ENCODE results near the gene PRAC1.

Gene PRAC1

GRCh38 chr17:48722201-48722907, at the start of gene PRAC1:
Gene PRAC1 (minus strand): TSS chr17:48722518. CDS start chr17:48722392, 126 bp downstream.
- DNase-seq: no peak

DNA sequence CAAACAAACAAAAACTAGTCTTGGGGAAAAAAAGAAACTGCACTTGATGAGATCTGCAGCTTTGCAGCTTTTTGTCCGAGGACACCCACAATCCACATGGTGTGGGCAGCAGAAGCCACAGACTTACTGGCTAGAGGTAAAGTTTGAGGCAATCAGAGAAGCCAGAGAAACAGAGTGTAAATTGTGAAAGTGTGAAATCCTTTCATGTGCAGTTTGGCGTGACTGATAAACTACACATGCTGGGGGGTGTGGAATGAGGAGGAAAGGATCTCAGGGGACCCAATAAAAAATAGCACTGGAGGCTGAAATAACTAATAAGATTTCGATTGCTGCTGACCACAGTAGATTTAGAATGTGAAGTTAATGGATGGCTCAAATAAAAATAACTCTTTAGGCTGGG, 48.6 kb upstream of the PRAC1 start:
- DNase-seq: no peak

DNA sequence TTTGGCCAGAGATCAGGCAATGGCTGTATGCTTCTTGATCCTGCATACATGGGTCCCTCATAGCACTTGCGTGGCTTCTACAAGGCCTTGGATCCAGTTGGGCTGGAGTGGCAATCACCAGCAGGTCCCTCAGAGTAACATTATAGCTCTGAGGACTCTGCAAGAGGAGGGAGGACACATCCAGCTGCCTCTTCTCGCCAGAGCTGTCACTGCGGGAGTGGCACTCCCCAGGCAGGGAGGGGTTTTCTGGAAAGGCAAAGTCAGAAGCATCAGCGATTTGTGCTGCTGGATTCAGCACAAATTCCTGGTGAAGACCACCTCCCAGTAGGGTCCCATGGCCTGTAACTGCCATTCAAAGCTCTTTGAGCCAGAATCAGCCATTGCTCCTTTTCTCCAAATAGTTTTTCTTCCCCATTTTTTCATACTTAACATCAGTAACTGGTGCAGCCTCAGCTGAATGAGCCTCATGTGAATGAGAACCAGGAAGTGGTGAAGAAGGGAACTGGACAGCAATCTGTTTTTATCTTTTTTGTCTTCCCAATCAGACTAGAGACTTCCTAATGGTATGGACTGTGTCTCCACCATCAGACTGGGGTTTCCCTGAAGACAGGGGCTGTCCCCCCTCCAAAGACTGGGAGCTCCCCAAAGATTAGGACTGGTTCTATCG, 46.8 kb upstream of the PRAC1 start:
- no peak for DNase-seq

- DNase-seq: no peak
These were observed 45.0 kb upstream of the PRAC1 start for GRCh38 chr17:48767263-48767774.

DNA sequence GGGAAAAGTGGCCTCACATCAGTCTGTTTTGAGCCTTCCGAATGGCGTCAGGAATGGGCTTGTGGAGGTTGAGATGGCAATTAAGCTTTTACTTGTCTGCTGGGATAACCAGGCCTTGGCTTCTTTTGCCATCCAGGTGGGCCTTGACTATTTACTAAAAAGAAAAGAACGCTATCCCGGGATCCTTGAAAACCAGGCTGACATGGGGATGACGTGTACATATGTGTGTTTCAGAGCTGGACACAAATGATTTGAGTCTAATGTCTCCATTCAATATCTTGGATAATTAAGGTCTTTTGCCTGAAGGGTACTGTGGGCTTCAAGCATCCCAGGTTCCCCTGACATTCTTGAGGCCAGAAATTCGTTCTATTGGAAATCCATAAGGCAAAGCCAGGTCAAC, 38.8 kb upstream of the PRAC1 start:
- no peak for DNase-seq

GRCh38 chr17:48760411-48760810, 38.1 kb upstream of the PRAC1 start:
- no peak for DNase-seq

GRCh38 chr17:48759288-48759687, 37.0 kb upstream of the PRAC1 start:
- DNase-seq: no peak

DNA sequence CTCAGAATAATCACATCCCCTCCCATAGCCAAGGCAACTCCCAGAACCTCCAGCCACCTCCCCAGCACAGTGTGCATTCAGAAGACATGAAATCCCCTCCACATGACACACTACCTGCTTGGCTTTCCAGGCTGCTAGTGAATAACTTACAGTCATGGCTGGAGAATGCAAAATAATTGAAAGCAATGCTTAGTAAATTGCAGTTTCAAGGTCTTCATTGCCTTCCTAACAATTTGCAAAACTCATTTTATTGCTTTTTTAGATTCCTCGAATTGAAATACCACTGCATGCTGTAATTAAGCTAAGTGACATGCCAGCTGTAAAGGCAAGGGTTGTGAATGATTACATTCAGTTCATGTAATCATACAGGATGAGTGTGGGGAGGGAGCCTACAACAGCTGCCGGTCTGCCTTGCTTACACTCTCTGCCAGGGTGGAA, 35.2 kb upstream of the PRAC1 start:
- DNase-seq: no peak

DNA sequence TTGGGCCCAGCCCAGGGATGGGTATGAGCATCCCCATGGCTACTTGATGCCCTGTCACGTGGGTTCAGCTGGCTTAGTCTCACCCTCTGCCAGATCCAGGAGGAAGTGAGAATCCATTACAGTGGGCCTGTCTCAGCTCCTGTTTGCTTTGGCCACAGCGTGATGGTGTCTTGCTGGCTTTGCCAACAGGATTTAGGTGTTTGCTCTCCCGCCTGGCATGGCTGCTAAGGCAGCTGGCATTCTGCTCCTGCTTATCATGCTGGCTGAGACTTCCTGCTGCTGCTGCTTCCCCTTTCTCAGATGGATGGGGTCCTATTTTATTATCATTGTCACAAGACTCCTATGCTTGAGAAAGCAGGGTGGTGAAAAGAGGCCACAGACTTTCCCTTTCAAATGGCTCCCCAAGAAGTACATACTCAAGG, 34.5 kb upstream of the PRAC1 start:
- DNase-seq: no peak

DNA sequence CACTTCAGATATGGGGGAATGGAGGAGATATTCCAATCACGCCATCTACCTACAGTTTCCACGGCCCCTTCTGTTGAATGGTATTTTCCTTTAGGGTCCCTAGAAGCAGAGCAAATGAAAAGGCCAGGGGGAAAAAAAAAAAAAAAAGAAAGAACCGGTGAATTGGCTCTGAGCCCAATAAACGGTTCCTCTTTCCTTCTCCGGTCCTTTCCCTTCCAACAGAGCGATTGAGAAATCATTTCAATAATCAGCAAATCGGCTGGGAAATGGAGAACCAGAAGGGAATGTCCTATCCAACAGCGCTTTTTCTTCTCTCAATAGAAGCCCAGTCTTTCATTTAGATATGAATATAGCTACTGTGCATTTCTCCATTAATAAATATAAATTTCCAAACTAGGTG, 33.0 kb upstream of the PRAC1 start:
- no peak for DNase-seq

- no peak for DNase-seq
These were observed 32.4 kb upstream of the PRAC1 start for GRCh38 chr17:48754500-48755261.

DNA sequence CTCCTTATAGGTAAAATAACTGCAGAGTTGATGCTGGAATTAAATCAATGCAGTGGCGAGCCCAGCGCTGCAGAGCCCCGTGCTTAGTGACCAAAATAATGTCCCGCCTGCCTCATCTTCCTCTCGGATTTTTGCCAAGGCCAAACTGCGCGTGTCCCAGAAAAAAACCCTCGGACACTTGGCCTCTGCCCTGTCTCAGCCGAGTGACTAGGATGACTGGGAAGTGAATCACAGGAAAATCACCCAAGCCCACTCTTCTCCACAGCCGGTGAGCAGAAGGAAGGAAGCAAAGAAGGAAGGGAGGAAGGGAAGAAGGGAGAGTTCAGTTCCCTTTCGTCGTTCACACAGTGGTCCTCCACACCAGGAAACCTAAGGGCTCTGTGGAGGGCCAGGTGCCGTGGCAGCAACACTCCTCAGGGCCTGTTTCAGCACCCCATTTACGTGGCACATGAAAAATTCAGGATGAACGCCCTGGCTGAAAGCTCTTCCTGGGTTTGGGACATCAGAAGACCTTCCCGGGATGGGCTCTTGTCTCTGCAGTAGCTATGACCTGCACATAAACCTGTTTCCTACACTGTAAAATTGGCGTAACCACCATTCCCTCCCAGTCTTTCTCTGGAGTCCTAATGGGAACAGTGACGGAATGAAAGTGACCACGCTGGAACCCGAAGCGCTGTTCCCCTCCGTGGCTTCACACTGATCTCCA, 31.6 kb upstream of the PRAC1 start:
- DNase-seq: no peak

GRCh38 chr17:48752399-48753288, 30.3 kb upstream of the PRAC1 start:
- DNase-seq: no peak

DNA sequence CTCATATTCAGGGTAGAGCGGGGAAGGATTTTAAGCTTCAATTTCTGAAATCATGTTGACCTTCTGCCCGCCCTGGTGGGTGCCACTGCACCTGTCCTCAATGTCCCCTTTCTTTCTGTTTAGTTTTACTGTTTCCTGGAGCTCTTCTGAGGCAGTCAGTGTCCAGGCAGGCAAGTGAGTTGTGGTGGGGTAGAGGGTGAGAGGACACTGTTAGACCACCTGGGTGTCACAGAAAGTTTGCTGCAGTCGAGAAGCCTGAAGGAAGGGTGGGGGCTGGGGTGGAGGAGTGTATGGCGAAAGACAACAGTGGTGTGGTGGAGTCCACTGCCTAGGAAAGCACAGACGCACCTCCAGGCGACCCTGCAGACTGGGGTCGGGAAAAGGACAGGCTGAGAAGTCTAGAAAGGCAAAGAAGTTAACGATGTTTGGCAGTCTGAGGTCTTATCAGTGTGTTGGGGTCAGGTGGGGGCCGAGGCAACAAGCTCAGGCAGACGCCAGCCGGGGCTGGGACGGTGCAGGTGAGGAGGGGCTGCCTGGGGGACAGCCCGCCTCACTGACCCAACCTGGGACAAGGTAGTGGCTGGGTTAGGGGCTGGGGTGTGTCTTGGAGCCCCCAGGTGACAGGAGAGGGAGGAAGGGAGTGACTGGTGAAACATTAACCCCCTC, 29.5 kb upstream of the PRAC1 start:
- DNase-seq: no peak

DNA sequence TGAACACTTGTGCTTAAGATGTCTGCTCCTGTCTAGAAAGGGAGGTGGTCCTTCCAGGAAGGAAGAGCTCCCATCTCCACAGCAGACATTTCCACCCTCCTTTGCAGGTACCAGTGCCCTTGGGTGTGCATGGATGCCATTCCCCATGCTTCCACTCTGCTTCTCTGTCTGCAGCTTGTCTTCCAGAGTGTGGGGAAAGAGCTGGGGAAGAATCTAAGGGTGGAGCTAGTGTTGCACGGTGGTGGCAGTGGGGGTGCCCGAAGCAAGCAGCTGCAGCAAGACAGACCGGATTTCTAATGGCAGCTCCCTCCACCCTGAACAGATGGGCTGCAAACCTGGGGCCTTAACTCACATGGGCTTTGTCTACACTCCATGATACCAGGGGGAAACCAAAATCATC, 28.9 kb upstream of the PRAC1 start:
- no peak for DNase-seq

- DNase-seq: no peak
These were observed 27.6 kb upstream of the PRAC1 start for GRCh38 chr17:48749621-48750553.

DNA sequence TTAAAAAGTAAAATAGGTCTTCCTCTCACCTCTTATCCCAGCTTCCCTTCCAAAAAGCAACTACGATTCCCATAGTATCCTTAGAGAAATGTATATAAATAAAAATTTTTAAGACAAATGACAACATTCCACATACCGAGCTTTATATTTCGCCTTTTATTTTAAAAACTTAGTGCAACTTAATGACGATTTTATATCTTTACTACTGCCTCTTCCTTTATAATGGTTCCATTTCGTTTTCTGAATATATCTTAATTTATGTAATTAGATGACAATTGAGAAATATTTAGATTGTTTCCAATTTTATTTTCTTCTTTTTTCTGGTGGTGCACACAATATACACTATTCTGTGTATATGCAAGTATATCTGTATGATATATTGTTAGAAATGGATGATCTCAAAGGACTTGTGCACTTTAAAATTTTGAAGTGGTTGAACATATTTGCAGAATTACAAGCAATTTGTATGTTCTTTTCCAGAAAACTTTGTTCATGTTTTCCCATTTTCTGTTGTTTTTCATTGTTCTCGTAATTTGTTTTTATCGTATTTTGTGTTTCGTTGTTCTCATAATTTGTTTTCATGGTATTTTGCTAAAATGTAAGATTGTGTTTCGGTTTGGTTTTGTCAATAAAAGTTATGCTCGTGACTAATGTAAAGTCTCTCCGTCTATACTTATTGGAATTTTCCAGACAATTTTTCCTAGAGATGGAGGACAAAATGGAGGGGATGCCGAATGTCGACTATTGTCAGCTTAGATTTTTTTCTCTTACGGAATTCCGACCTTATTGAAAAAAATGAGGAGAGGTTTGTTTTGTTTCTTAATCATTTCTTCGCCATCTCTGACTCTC, 26.6 kb upstream of the PRAC1 start:
- DNase-seq: no peak

- DNase-seq: no peak
These were observed 25.4 kb upstream of the PRAC1 start for GRCh38 chr17:48747445-48748363.

Measured in activated CD4-positive, alpha-beta T cell treated with anti-CD3 and anti-CD28 coated beads for 1 hour (primary cell).